Stimulated activated CD4-positive, alpha-beta T cell treated with anti-CD3 and anti-CD28 coated beads, TNF-alpha, amount 100 ng/mL, for 48 hours (primary cell): ENCODE results near the gene FOXJ1.

Experiments
- DNase-seq, 3 donors: peaks; one replicate each; pipeline ENCODE4 v3.0.0-alpha.2; 2020; ENCODE audit warnings: low read depth in 3 of 3

FOXJ1 gene

DNA sequence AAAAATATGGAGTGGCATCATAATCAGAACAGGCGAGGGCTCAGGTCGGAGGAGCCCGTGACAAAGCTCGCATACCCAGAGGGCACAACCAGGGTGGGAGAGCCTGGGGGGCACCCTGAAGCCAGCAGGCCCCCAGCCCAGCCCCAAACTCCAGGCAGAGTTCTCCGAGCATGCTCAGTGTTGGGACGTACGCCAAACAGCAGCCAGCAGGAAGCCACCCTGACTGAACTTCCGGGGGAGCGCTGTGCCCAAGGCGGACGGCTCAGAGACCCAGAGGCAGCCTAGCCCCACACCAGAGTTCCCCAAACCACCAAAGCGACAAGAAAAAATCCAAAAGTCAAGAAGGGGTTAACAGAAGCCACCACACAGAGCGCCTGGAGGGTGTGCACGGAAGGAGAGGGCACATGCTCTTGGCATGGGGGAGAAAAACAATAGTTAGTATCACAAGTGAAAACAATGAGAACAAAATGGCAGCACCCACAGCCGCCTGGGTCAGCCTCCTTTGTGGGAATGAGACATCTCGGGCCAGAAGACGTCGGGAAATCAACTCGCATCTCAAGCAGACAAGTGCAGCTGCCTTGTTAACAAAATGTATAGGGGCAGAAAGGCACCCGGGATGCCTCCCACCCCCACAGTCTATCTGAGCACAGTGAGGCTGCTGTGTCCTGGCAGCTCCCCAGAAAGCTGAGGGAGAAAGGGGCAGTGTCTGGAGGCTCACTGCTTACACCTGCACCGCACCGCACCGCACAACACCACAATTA lies 49.3 kb downstream of the FOXJ1 start:
- no peak for DNase-seq

DNA sequence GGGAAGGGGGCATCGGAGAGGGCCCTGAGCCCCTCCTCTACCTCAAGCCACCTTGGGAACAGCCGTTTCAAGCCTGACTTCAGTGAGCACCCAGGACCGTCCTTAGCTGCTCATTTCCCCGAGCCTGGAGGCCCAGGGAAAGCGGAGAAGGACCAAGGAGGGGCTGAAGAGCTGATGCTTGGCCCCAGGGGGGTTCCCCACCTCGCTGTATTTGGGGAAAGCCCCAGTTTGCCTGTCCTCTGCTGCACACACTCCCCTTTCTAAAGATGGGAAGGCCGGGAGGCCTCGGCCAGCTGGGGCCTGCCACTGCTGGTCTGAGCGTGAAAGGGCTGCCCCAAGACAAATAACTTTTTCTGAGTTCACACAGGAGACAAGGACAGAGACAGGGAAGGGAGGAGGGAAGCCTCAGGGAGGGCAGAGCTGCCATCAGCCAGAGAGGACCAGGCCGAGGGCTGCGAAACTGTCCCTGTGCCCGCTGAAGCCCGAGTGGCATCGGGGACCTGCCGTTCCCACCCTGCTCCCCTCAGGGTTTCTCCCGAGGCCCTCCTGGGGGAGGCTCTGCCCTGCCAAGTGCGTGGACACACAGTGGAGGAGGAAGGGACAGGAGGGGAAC lies 50.4 kb downstream of the FOXJ1 start:
- DNase-seq: no peak

DNA sequence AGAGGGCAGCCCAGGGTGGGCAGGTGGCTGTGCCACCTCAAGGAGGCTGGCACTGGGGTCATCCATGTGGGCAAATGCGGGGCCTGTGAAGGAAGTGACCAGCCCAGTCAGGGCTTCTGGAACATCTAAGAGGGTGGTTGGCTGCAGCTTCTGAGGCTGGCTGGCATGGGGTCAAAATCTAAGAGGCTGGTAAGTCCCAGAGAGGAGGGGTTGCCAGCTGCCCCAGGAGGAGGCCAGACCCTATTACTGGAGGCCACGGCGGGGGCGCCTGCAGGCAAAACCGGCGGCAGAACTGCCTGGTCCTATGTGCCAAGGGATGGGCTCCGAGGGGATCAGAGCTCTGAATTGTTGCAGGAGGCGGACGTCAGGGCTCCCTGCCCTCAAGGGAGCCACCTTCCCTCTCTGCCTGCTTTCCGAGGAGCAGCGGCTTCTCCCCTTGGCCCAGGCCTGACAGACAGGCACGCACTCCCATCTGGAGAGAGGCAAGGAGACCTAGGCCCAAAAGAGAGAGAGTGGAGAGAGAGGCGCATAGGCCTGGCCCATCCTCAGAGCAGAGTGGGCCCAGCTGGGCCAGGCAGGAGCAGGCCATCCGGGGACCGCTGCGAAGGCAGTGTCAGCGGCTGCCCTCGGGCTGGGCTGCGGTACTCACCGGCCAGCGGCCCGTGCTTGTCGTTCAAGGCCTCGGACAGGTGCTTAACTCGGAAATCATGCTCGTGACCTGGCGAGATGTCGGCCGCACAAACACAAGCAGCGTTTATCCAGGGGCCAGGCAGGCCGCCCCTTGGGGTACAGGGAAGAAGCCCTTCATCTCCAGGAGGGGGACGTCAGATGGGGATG lies 51.1 kb downstream of the FOXJ1 start:
- DNase-seq: no peak

DNA sequence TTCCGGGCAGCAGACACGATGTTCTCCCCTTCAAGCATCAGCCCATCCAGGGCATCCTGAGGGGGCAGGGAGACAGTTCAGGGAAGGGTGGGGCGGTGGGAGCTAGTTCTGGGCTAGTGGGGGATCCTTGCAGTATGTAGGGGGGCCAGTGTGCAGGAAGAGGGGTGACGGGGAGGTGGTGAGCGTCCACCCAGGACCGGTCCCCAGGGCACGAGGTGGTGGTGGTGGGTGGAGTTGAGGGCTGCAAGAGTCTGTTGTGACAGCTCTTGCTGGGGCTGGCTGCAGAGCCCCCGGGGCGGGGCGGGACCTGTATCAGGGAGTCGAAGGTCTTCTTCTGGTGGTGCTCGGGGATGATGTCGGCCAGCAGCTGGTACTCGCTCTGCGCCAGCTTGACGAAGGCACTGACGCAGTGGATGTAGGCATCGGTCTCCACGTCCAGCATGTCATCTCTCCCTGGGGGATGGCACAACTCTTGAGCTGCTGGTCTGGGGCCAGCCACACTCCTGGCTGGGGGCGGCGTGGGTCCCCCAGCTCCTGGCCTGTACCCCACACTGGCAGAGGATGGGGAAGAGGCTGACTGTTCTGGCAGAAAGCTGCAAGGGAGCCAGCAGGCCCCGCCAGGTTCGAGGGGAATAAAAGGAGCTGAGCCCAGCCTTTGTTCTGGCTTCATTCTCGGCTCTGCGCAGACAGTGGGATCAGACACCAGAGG lies 52.0 kb downstream of the FOXJ1 start:
- no peak for DNase-seq

DNA sequence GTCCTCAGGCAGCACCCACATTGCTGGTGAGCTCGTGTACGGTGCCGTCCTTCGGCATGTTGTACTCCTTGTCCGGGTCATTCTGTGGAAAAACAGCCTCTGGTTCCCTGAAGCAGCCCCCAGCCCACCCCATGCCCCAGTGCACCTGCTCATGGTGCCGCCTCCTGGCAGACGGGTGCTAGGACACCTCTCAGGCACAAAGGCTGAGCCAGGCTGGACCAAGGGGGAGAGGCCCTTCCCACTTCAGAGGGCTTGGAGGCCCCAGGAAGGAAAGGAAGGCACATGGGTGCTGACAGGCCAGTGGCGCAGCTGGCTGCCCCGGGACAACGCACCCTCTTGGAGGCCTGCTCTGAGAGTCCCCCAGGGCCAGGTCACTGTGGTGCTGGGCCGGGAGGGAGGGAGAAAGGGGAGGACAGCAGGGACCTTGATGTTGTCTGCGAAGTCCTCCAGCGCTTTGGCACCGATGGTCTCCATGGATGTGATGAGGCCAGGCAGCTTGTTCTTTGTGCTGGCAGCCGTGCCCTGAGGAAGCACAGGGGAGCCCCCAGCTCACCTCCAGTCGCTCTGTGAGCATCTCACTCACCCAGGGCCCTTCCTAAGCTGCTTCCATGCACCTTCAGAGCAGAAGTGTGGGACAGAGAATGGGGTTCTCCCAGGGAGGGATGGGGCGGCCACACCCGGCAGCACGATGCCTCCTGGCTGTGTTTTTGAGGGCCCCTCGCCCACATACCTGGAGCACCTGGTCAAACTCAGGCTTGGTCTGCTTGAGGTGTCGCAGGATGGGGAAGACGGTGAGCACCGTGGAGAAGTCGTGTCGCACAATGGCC lies 52.8 kb downstream of the FOXJ1 start:
- no peak for DNase-seq

DNA sequence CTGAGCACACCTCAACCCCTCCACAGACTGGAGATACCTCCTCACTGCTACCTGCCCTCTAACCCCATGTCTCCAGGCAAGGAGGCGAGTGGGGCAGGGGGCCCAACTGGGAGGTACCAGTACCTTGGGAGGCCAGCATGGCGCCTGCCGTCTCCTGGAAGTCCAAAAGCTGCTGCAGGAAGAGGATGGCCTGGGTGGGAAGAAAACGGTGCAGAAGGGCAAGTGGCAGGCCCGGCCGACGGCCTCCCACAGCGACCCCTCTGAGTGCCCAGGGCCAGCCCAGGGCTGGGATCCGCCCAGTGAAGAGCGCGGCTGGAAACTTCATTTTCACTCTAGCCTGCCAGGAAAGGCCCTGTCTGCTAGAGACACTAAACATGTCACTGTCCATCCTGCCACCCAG lies 53.5 kb downstream of the FOXJ1 start:
- no peak for DNase-seq

DNA sequence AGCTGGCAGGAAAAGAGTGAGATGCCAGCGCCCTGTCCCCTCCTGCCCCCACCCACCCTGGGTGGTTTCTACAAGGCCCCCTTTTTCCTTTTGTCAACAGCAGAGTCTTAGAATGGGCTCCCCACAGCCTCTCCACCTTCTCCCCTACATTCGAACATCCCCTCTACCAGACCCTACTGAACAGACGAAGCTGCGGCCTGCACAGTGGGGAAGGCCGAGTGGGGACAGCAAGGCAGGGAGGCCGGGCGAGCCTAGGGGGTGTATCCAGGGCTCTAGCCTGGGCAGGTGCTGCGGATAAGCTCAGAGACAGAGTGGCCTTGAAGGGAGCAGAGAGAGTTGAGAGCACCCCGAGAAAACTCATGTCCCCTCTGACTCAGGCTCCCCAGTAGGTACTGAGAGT lies 54.7 kb downstream of the FOXJ1 start:
- DNase-seq: no peak
